ENCODE results near the gene GLT8D2. TPM values are rescaled to one million over a fixed set of nuclear protein-coding genes. Genes with fewer than 3 reads are reported as not detected.

The GLT8D2 gene
- total and polyA plus RNA-seq, 2 of the 13 experiments (the other 11 are each of a cell fraction or from before 2014, with no cell fraction given): not detected

DNA sequence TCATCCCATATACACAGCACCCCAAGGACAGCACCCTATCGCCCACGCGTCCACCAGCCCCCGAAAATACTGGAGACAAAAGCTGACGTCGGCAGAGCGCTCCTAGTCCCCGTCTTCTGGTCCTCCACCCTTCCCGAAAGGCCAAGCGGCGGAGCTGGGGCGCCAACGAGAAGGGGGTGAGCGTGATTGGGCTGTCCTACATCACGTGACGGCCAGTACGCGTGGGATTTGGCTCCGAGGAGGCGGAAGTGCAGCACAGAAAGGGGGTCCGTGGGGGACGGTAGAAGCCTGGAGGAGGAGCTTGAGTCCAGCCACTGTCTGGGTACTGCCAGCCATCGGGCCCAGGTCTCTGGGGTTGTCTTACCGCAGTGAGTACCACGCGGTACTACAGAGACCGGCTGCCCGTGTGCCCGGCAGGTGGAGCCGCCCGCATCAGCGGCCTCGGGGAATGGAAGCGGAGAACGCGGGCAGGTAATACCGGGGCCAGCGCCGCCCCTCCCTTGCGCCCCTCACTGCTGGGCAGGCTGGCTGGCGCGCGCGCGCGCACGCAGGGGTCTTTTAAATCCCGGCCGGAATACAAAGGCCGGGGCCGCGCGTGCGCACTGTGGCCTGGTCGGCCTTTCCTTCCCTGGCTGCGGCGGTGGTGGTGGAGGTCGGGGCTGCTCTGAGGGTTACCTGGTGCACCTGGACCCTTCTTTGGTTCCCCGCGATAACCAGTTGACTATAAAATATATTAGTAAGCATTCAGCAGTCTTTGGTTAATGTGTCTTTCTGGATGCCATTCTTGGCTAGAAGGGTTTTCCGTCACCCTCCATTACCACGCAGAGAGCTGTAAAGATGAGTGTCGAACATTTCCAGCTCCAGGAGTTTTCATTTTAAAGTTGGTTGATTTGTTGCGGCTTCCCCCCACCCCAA lies 84.1 kb downstream of the GLT8D2 start, which contains the start of gene TDG (continued):
- TF ChIP-seq, protein P1, sequence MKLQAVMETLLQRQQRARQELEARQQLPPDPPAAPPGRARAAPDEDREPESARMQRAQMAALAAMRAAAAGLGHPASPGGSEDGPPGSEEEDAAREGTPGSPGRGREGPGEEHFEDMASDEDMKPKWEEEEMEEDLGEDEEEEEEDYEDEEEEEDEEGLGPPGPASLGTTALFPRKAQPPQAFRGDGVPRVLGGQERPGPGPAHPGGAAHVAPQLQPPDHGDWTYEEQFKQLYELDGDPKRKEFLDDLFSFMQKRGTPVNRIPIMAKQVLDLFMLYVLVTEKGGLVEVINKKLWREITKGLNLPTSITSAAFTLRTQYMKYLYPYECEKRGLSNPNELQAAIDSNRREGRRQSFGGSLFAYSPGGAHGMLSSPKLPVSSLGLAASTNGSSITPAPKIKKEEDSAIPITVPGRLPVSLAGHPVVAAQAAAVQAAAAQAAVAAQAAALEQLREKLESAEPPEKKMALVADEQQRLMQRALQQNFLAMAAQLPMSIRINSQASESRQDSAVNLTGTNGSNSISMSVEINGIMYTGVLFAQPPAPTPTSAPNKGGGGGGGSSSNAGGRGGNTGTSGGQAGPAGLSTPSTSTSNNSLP (IDR thresholded peaks at IDR 0.05; ENCODE audit: low read depth, low read length): 0 out of 2 replicates have a peak, but pooled peaks have one; percentile 36
- TF ChIP-seq, protein P2, sequence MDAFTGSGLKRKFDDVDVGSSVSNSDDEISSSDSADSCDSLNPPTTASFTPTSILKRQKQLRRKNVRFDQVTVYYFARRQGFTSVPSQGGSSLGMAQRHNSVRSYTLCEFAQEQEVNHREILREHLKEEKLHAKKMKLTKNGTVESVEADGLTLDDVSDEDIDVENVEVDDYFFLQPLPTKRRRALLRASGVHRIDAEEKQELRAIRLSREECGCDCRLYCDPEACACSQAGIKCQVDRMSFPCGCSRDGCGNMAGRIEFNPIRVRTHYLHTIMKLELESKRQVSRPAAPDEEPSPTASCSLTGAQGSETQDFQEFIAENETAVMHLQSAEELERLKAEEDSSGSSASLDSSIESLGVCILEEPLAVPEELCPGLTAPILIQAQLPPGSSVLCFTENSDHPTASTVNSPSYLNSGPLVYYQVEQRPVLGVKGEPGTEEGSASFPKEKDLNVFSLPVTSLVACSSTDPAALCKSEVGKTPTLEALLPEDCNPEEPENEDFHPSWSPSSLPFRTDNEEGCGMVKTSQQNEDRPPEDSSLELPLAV (CRISPR knock-in tag; conservative IDR thresholded peaks at IDR 0.05; ENCODE audit: low read depth): 0 out of 2 replicates have a peak, but pooled peaks have one; percentile 64
- no peak for TF ChIP-seq NR2F1 (CRISPR knock-in tag; IDR thresholded peaks at IDR 0.05)
- TF ChIP-seq, protein P3, sequence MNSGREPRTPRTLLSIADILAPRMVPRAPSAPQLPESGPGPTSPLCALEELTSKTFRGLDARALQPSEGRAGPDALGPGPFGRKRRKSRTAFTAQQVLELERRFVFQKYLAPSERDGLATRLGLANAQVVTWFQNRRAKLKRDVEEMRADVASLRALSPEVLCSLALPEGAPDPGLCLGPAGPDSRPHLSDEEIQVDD (CRISPR knock-in tag; IDR thresholded peaks at IDR 0.05; ENCODE audit: borderline replicate concordance): no peak; the same call in 1 of the 2 replicates
- TF ChIP-seq SRSF1 (optimal IDR thresholded peaks at IDR 0.05; ENCODE audit: low read depth, low read length): peak; percentile 88
- TF ChIP-seq AGO1 (IDR thresholded peaks at IDR 0.05; ENCODE audit: low read depth, low read length, poor library complexity, severe bottlenecking): peak; percentile 72
- no peak for TF ChIP-seq ZNF775 (CRISPR knock-in tag; IDR thresholded peaks at IDR 0.05; ENCODE audit: borderline replicate concordance)
- peak; percentile 31; the same call in 1 of the 2 replicates for TF ChIP-seq SP2 (CRISPR knock-in tag; IDR thresholded peaks at IDR 0.05)
- TF ChIP-seq CREB1 (IDR thresholded peaks at IDR 0.05): peak; percentile 79
- peak; percentile 88 for TF ChIP-seq CREB1 (CRISPR knock-in tag; IDR thresholded peaks at IDR 0.05)
- peak; percentile 95 for TF ChIP-seq ASH2L (IDR thresholded peaks at IDR 0.05; ENCODE audit: insufficient read length, low read depth, low read length)
- TF ChIP-seq, protein P4, sequence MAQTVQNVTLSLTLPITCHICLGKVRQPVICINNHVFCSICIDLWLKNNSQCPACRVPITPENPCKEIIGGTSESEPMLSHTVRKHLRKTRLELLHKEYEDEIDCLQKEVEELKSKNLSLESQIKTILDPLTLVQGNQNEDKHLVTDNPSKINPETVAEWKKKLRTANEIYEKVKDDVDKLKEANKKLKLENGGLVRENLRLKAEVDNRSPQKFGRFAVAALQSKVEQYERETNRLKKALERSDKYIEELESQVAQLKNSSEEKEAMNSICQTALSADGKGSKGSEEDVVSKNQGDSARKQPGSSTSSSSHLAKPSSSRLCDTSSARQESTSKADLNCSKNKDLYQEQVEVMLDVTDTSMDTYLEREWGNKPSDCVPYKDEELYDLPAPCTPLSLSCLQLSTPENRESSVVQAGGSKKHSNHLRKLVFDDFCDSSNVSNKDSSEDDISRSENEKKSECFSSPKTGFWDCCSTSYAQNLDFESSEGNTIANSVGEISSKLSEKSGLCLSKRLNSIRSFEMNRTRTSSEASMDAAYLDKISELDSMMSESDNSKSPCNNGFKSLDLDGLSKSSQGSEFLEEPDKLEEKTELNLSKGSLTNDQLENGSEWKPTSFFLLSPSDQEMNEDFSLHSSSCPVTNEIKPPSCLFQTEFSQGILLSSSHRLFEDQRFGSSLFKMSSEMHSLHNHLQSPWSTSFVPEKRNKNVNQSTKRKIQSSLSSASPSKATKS (CRISPR knock-in tag; IDR thresholded peaks at IDR 0.05): 0 out of 2 replicates have a peak, but pooled peaks have one; percentile 29
- TF ChIP-seq, protein P5, sequence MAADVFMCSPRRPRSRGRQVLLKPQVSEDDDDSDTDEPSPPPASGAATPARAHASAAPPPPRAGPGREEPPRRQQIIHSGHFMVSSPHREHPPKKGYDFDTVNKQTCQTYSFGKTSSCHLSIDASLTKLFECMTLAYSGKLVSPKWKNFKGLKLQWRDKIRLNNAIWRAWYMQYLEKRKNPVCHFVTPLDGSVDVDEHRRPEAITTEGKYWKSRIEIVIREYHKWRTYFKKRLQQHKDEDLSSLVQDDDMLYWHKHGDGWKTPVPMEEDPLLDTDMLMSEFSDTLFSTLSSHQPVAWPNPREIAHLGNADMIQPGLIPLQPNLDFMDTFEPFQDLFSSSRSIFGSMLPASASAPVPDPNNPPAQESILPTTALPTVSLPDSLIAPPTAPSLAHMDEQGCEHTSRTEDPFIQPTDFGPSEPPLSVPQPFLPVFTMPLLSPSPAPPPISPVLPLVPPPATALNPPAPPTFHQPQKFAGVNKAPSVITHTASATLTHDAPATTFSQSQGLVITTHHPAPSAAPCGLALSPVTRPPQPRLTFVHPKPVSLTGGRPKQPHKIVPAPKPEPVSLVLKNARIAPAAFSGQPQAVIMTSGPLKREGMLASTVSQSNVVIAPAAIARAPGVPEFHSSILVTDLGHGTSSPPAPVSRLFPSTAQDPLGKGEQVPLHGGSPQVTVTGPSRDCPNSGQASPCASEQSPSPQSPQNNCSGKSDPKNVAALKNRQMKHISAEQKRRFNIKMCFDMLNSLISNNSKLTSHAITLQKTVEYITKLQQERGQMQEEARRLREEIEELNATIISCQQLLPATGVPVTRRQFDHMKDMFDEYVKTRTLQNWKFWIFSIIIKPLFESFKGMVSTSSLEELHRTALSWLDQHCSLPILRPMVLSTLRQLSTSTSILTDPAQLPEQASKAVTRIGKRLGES (CRISPR knock-in tag; IDR thresholded peaks at IDR 0.05; ENCODE audit: borderline replicate concordance): 0 out of 2 replicates have a peak, but pooled peaks have one; percentile 56
- TF ChIP-seq GATA4 (IDR thresholded peaks at IDR 0.05; ENCODE audit: borderline replicate concordance, low read depth): no peak
- peak; percentile 97 for TF ChIP-seq KDM5B (CRISPR knock-in tag; IDR thresholded peaks at IDR 0.05; ENCODE audit: borderline replicate concordance)
- TF ChIP-seq GFI1 (CRISPR knock-in tag; IDR thresholded peaks at IDR 0.05; ENCODE audit: borderline replicate concordance): peak; percentile 46
- TF ChIP-seq NFYC (CRISPR knock-in tag; IDR thresholded peaks at IDR 0.05): peak; percentile 92
- TF ChIP-seq FOXK1 (CRISPR knock-in tag; IDR thresholded peaks at IDR 0.05; ENCODE audit: borderline replicate concordance, low read depth): peak; percentile 60; the same call in 1 of the 2 replicates
